Measurements from ENCODE around the gene RICTOR. TPM values are rescaled to one million over a fixed set of nuclear protein-coding genes. Genes with fewer than 3 reads are reported as not detected.

RICTOR gene
- total and polyA plus RNA-seq, 7 donors, result 2.5 to 50.1 (median 32.8) TPM

DNA sequence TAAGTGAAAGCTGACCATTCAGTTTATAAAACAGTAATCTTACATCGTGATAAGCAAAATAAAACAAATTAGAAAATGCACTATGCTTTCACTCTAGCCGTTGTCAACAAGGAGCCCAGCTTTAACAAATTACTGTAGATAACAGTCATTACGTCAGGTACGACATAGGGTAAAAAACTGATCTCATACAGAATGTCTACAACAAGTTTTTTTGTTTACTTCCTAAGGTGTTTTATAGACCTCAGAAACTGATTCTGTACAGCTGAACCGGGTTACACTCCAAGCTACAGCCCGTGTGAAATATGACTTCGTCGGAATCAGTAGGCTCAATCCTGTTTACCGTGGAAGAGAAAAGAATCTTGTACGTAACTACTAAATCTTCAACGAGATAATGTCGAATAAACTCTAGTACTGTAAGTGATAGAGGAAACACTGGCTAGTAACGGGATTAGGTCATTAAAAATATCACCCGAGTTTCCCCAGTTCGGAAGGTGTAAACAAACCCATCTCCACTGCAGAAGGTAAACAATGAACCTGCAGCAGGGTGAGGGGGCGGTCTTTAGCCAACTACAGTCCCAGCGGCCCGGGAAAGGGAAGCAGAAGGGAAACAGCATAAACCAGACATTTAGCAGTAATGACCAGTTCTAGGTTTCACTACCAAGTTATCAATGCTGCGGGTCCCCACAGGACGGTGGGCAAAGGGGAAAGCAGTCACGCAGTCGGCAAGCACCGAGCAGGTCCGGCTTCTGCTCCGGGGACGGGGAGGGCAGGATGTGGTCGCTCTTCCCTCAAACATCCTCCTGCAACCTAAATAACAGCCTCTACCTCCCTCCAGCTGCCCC lies 1.1 kb downstream of the RICTOR start:
- WGBS, 2 donors, result 1 to 2% methylated on average over 27 of the region's 27 CpGs
- TF ChIP-seq EP300 (IDR thresholded peaks at IDR 0.05), result no peak
- no peak for TF ChIP-seq POLR2A (IDR thresholded peaks at IDR 0.05)
- TF ChIP-seq POLR2AphosphoS5 (IDR thresholded peaks at IDR 0.05), result no peak
- TF ChIP-seq, protein P1, sequence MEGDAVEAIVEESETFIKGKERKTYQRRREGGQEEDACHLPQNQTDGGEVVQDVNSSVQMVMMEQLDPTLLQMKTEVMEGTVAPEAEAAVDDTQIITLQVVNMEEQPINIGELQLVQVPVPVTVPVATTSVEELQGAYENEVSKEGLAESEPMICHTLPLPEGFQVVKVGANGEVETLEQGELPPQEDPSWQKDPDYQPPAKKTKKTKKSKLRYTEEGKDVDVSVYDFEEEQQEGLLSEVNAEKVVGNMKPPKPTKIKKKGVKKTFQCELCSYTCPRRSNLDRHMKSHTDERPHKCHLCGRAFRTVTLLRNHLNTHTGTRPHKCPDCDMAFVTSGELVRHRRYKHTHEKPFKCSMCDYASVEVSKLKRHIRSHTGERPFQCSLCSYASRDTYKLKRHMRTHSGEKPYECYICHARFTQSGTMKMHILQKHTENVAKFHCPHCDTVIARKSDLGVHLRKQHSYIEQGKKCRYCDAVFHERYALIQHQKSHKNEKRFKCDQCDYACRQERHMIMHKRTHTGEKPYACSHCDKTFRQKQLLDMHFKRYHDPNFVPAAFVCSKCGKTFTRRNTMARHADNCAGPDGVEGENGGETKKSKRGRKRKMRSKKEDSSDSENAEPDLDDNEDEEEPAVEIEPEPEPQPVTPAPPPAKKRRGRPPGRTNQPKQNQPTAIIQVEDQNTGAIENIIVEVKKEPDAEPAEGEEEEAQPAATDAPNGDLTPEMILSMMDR (IDR thresholded peaks at IDR 0.05), result no peak
- DNase-seq, result no peak
- intact Hi-C loops (cut with DNase I), result loop anchor here (10.0 kb wide), 2 partner anchors 638 to 1228 kb away; partner anchors contain the start of gene GDNF
- Histone ChIP-seq H3K27me3 (no peaks in the 10 kb centered on the region), H3K36me3 (peaks cover 0 to 10% (median 0%) of the 10 kb centered on the region in 4 donors), H3K4me3 (peak overlapping the region; percentile 84 to 97 (median 91)), H3K27ac (peak overlapping the region; percentile 95 to 100 (median 98)), H3K4me1 (peaks cover 0 to 53% (median 18%) of the 10 kb centered on the region in 4 donors), H3K9me3 (no peaks in the 10 kb centered on the region)

DNA sequence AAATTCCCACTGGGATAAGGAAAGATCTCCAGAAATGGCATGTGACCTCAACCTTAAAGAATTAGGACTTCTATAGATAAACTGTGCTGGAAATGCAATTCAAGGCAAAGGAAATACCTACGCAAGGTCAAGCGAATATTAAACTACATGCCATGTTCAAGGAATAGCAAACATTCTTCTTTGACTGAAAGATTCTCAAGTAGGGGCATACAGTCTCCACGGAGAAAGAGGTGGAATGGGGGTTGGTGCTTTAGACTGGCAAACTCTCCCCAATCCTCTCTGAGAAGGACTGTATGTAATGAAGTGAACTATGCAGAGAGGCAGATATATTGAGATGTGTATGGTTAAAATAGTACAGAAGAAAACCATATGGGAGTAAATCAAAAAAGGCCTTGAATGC lies 6.1 kb downstream of the RICTOR start:
- no peaks in the 10 kb centered on the region for H3K27me3 ChIP-seq
- no peak for DNase-seq
- peaks cover 0 to 53% (median 35%) of the 10 kb centered on the region in 4 donors for H3K4me1 ChIP-seq
- no peak for TF ChIP-seq EP300 (IDR thresholded peaks at IDR 0.05)
- TF ChIP-seq, protein P1 (IDR thresholded peaks at IDR 0.05), result no peak
- no peak for TF ChIP-seq POLR2A (IDR thresholded peaks at IDR 0.05)
- TF ChIP-seq POLR2AphosphoS5 (IDR thresholded peaks at IDR 0.05), result no peak
- WGBS, 2 donors, result 93 to 97% methylated on average over 3 of the region's 3 CpGs
- peaks cover 0 to 22% (median 4%) of the 10 kb centered on the region in 4 donors for H3K36me3 ChIP-seq
- no peaks in the 10 kb centered on the region for H3K9me3 ChIP-seq
- H3K27ac ChIP-seq, result no peak overlapping the region
- intact Hi-C loops (cut with DNase I), result no loop called here
- no peak overlapping the region for H3K4me3 ChIP-seq

- Histone ChIP-seq H3K27ac (no peak overlapping the region), H3K27me3 (no peaks in the 10 kb centered on the region), H3K4me3 (no peak overlapping the region), H3K36me3 (peaks cover 0 to 19% (median 4%) of the 10 kb centered on the region in 4 donors), H3K4me1 (peaks cover 0 to 48% (median 30%) of the 10 kb centered on the region in 4 donors), H3K9me3 (no peaks in the 10 kb centered on the region)
- WGBS, 2 donors, result 95 to 98% methylated on average over 3 of the region's 3 CpGs
- intact Hi-C loops (cut with DNase I), result no loop called here
- DNase-seq, result no peak
- TF ChIP-seq EP300 (IDR thresholded peaks at IDR 0.05), result no peak
- no peak for TF ChIP-seq POLR2AphosphoS5 (IDR thresholded peaks at IDR 0.05)
- TF ChIP-seq POLR2A (IDR thresholded peaks at IDR 0.05), result no peak
- TF ChIP-seq, protein P1 (IDR thresholded peaks at IDR 0.05), result no peak
Observed at GRCh38 chr5:39064450-39064849, 9.7 kb downstream of the RICTOR start.

DNA sequence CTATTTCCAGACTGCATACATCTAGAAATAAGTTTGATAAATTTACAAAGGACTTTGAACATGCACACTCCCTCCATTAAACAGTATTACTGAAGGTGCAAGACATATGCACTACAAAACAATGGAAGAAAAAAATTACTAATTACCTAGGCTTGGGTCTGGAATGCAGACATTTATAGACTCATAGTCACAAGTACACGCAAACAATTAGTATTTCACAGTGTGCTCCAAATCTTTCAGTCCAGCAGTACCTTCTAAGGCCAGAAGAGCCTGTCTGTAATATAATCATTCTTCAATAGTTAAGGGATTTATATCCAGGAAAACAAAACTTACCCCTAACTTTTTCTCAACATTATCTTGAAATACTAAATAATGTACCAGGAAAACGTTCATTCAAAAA lies 11.2 kb downstream of the RICTOR start:
- no peaks in the 10 kb centered on the region for H3K27me3 ChIP-seq
- H3K9me3 ChIP-seq, result no peaks in the 10 kb centered on the region
- TF ChIP-seq POLR2AphosphoS5 (IDR thresholded peaks at IDR 0.05), result no peak
- TF ChIP-seq, protein P1 (IDR thresholded peaks at IDR 0.05), result peak in 1 of 4 experiments; percentile 29
- peak overlapping the region in 1 of 4 donors; percentile 29 for H3K27ac ChIP-seq
- H3K4me3 ChIP-seq, result no peak overlapping the region
- peaks cover 0 to 59% (median 30%) of the 10 kb centered on the region in 4 donors for H3K4me1 ChIP-seq
- H3K36me3 ChIP-seq, result peaks cover 0 to 11% (median 4%) of the 10 kb centered on the region in 4 donors
- intact Hi-C loops (cut with DNase I), result no loop called here
- no peak for DNase-seq
- WGBS, 2 donors, result 40 to 67% methylated on average over 2 of the region's 2 CpGs
